GM19035 (cell line): ENCODE measurements around the gene ZFHX3.

Source experiments
- ATAC-seq: cut with Tn5 transposase; IDR thresholded peaks from one replicate; pipeline ENCODE4 v1.9.1; 2021; ENCODE audit not compliant: unreplicated experiment

Gene ZFHX3

GRCh38 chr16:72836985-72837384 is 210.9 kb downstream of the ZFHX3 start:
- no peak for ATAC-seq

- no peak for ATAC-seq
Measured at GRCh38 chr16:72836181-72836580, 211.7 kb downstream of the ZFHX3 start.

GRCh38 chr16:72835086-72835485 is 212.8 kb downstream of the ZFHX3 start:
- no peak for ATAC-seq

GRCh38 chr16:72834499-72834898 is 213.4 kb downstream of the ZFHX3 start:
- no peak for ATAC-seq

GRCh38 chr16:72833969-72834368 is 214.0 kb downstream of the ZFHX3 start:
- no peak for ATAC-seq

GRCh38 chr16:72833482-72833881 is 214.4 kb downstream of the ZFHX3 start:
- ATAC-seq, result no peak

- peak; percentile 72 for ATAC-seq
Measured at GRCh38 chr16:72832621-72833248, 215.2 kb downstream of the ZFHX3 start.

- ATAC-seq, result no peak
Measured at GRCh38 chr16:72829846-72830775, 217.8 kb downstream of the ZFHX3 start.

GRCh38 chr16:72827866-72828265 is 220.1 kb downstream of the ZFHX3 start:
- ATAC-seq, result no peak

- ATAC-seq, result no peak
Measured at GRCh38 chr16:72825912-72826621, 221.9 kb downstream of the ZFHX3 start.

GRCh38 chr16:72824761-72825160 is 223.2 kb downstream of the ZFHX3 start:
- ATAC-seq, result no peak

- ATAC-seq, result no peak
Measured at GRCh38 chr16:72824027-72824426, 223.9 kb downstream of the ZFHX3 start.

GRCh38 chr16:72821185-72821950 is 226.6 kb downstream of the ZFHX3 start:
- ATAC-seq, result no peak

- ATAC-seq, result no peak
Measured at GRCh38 chr16:72819345-72819744, 228.6 kb downstream of the ZFHX3 start.

- no peak for ATAC-seq
Measured at GRCh38 chr16:72818236-72818845, 229.6 kb downstream of the ZFHX3 start.

- ATAC-seq, result no peak
Measured at GRCh38 chr16:72815348-72816318, 232.3 kb downstream of the ZFHX3 start.

- no peak for ATAC-seq
Measured at GRCh38 chr16:72814226-72814625, 233.7 kb downstream of the ZFHX3 start.

- no peak for ATAC-seq
Measured at GRCh38 chr16:72812672-72813071, 235.3 kb downstream of the ZFHX3 start.

- no peak for ATAC-seq
Measured at GRCh38 chr16:72811876-72812275, 236.1 kb downstream of the ZFHX3 start.
